ENCODE measurements around the gene ABCG2. TPM values are rescaled to one million over a fixed set of nuclear protein-coding genes. Genes with fewer than 3 reads are reported as not detected.

Gene ABCG2
- total RNA-seq, 4 donors from 2014 or later = 3.4 to 16.2 (median 7.9) TPM

DNA sequence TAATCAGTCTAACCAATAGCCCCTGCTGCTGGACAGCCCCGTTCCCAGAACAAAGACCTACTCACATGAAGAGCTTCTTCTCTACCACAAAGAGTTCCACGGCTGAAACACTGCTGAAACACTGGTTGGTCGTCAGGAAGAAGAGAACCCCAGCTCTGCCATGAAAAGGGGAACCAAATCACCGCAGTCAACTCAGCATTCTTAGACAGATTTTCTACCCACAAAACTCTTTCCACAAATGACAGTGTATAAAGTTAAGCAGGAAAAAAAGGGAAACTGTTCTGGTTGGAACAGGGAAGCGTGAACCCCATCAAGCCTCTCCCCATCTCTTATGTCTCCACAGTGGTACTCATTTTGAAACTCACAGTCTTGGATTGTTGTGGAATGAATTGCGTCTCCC, 57.3 kb downstream of the ABCG2 start:
- DNase-seq (ENCODE audit: low spot score) (no peak), ATAC-seq (ENCODE audit: low FRiP score) (peak; percentile 14)
- TF ChIP-seq CTCF (IDR thresholded peaks at IDR 0.05) = no peak

DNA sequence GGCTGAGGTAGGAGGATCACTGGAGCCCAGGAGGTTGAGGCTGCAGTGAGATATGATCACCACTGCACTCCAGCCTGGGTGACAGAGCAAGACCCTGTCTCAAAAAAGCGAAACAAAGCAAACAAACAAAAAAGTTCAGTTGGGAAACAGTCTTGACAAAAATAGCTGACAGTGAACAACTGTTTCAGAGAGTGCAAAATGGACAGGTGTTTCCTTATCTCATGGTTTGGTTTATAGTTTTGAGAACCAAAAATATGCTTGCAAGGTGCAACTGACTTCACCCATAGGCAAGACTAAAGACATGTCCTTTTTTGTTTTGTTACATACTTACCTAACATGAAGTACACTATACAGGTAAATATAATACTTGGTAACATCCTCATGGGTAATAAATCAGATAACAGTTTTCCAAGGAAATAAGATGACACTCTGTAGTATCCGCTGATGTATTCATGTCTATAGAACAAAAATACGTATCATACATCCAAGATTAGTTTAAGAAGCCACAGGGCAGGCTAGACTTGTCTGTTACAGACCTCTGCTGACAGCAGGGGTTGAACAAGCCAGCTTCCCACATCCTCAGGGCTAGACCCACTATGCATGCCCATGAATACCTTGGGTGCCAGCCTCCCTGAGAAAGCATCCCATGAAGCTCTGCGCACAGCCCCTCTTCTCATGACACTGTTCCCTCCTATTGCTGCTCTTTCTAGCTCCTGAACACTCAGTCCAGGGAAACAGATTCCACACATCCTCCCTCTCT, 59.3 kb downstream of the ABCG2 start:
- ATAC-seq (ENCODE audit: low FRiP score) (no peak), DNase-seq (ENCODE audit: low spot score) (no peak)
- no peak for TF ChIP-seq CTCF (IDR thresholded peaks at IDR 0.05)

DNA sequence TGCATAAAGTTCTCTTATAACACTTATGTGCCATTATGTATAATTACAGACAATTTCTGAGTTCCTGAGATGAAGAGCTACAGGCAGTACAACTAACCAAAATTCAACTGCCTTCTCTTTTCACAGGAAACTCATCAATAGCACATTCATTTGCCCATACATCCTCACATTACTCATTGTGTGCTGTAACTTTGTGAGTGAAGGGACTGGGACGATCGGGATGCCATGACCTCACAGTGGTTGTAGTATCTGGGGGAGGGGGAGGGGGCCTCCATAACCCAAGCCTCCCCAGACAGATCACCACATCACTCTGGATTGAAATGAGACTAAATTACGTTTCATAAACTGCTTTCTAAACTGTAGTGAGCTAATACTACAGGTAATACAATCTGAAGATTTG, 60.7 kb downstream of the ABCG2 start:
- no peak for TF ChIP-seq CTCF (IDR thresholded peaks at IDR 0.05)
- no peak for DNase-seq (ENCODE audit: low spot score)
- no peak for ATAC-seq (ENCODE audit: low FRiP score)

GRCh38 chr4:88097301-88097700, 61.1 kb downstream of the ABCG2 start:
- no peak for TF ChIP-seq CTCF (IDR thresholded peaks at IDR 0.05)
- DNase-seq (ENCODE audit: low spot score) (no peak), ATAC-seq (ENCODE audit: low FRiP score) (no peak)

DNA sequence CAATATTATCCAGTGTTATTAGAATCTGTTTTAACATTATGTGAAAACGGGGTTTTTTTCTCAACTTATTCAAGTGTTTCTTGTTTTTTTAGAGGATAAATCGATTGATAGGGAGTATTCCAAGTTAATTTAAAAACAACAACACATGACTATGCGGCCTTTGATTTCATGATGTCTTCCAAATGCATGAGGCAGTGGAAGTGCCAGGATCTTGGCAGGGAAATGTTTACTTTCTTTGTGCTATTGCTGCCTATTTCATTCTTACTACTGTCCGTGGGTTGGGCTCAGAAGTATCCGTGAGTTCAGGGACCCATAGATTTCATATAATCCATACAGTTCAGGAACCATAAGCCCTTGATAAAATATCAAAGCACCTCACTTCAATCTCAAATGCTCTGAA, 64.6 kb downstream of the ABCG2 start:
- TF ChIP-seq CTCF (IDR thresholded peaks at IDR 0.05) = no peak

DNA sequence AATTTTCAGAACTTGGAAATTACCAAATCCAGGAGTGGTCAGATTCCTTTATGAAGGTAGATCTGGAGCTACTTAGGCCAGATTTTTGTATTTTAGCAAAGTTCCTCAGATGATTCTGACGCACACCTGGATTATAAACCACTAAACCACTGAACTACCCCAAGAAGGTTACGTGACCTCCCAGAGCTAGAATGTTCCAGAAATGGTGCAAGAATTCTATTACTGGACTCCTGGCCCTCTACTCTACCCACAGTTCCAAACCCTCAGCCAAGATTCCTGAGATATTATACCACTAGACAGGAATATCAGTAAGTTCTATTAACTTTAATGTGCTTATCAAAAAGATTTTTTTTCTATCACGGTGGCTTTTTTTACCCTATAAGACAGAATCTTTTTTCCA, 67.1 kb downstream of the ABCG2 start:
- no peak for TF ChIP-seq CTCF (IDR thresholded peaks at IDR 0.05)
- ATAC-seq (ENCODE audit: low FRiP score) = no peak
- no peak for DNase-seq (ENCODE audit: low spot score)

More for the DNA sequence above, 64.6 kb downstream of the ABCG2 start:
- DNase-seq (ENCODE audit: low spot score) (no peak), ATAC-seq (ENCODE audit: low FRiP score) (no peak)

- no peak for TF ChIP-seq CTCF (IDR thresholded peaks at IDR 0.05)
- no peak for DNase-seq (ENCODE audit: low spot score)
- ATAC-seq (ENCODE audit: low FRiP score) = no peak
Measured at GRCh38 chr4:88090898-88091297, 67.5 kb downstream of the ABCG2 start.

Measured in omental fat pad (tissue), 4 donors.